Esophagus muscularis mucosa (tissue), 4 donors: ENCODE results near the gene PLAU.

ENCODE experiments used
- CTCF ChIP-seq, 3 experiments: fragments of 200-600 bp in 2 of 3; fragments of 450-650 bp in 1 of 3; sonication (generic) in 2 of 3; IDR thresholded peaks; one replicate each; pipeline ENCODE4 v1.5.1; 2017 to 2019; ENCODE audit warnings: antibody characterized with exemption in 3 of 3, mild to moderate bottlenecking in 2 of 3, moderate library complexity in 1 of 3
- EP300 ChIP-seq: sonication (generic); formaldehyde crosslinking; IDR thresholded peaks from one replicate; pipeline ENCODE4 v1.6.1; 2017; ENCODE audit warnings: antibody characterized with exemption
- POLR2A ChIP-seq: fragments of 450-650 bp; IDR thresholded peaks from one replicate; pipeline ENCODE4 v1.6.1; 2017; ENCODE audit warnings: antibody characterized with exemption, moderate library complexity, mild to moderate bottlenecking, low read depth

- TF ChIP-seq CTCF (IDR thresholded peaks at IDR 0.05) (no peak), EP300 (no peak), POLR2A (no peak)
These were observed 14.0 kb downstream of the PLAU start for GRCh38 chr10:73924935-73925334.
